Lower leg skin (tissue), 3 donors: Measurements from ENCODE around the gene TMEM260.

Experiments
- POLR2A ChIP-seq, 2 donors: fragments of 450-650 bp; IDR thresholded peaks; one replicate each; pipeline ENCODE4 v1.6.1; 2016 to 2017; ENCODE audit warnings: antibody characterized with exemption in 2 of 2, mild to moderate bottlenecking in 1 of 2, moderate library complexity in 1 of 2
- TF ChIP-seq, protein P1 (sequence below), 3 donors: fragments of 450-650 bp; IDR thresholded peaks; one replicate each; pipeline ENCODE4 v1.5.1; 2016; ENCODE audit warnings: antibody characterized with exemption in 3 of 3, mild to moderate bottlenecking in 3 of 3, moderate library complexity in 2 of 3

DNA sequence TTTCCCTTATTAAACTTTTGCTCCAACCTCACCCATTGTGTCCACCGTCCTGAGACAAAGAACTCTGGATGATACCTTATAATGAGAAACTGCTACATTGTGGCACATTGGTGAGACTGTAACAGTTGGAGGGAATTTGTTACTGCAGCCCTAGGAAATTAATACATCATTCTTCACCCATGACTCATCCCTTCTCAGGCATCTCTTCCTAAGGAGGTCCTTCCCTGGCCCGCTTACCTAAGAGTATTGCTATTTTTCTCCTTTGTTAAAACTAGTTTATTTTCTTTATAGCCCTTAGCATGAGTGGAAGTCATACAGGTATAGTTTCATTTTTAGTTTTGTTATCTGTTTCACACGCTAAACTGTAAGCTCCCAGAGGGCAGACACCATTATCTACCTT is 87.1 kb downstream of the TMEM260 start:
- TF ChIP-seq, protein P1, sequence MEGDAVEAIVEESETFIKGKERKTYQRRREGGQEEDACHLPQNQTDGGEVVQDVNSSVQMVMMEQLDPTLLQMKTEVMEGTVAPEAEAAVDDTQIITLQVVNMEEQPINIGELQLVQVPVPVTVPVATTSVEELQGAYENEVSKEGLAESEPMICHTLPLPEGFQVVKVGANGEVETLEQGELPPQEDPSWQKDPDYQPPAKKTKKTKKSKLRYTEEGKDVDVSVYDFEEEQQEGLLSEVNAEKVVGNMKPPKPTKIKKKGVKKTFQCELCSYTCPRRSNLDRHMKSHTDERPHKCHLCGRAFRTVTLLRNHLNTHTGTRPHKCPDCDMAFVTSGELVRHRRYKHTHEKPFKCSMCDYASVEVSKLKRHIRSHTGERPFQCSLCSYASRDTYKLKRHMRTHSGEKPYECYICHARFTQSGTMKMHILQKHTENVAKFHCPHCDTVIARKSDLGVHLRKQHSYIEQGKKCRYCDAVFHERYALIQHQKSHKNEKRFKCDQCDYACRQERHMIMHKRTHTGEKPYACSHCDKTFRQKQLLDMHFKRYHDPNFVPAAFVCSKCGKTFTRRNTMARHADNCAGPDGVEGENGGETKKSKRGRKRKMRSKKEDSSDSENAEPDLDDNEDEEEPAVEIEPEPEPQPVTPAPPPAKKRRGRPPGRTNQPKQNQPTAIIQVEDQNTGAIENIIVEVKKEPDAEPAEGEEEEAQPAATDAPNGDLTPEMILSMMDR (IDR thresholded peaks at IDR 0.05): no peak
- no peak for TF ChIP-seq POLR2A (IDR thresholded peaks at IDR 0.05)
